ENCODE data around the gene BRI3BP. TPM values are rescaled to one million over a fixed set of nuclear protein-coding genes. Genes with fewer than 3 reads are reported as not detected.
"Not testable (repeated sequence)": the region's sequence is repeated elsewhere in the genome, so short reads cannot be mapped to it uniquely, and the experiment has no call there.

BRI3BP gene
- total and polyA plus RNA-seq, 4 donors, result 1.7 to 5.2 (median 3.4) TPM

- H3K27me3 ChIP-seq (ENCODE audit: control insufficient read depth in 1 of 2, insufficient read depth in 2 of 2, low read length in 1 of 2); H3K4me3 ChIP-seq (ENCODE audit: low read length in 2 of 2); H3K4me1 ChIP-seq (ENCODE audit: control insufficient read depth in 1 of 2, insufficient read depth in 2 of 2, low read length in 2 of 2); DNase-seq; ATAC-seq (ENCODE audit: low FRiP score); H3K9me3 ChIP-seq (ENCODE audit: control insufficient read depth, low read length); H3K27ac ChIP-seq (ENCODE audit: low read depth in 1 of 2, low read length in 2 of 2); H3K36me3 ChIP-seq (ENCODE audit: control insufficient read depth in 1 of 2, insufficient read depth in 2 of 2, low read length in 1 of 2); intact Hi-C loops (cut with DNase I): not testable (repeated sequence)
- WGBS, 2 donors, result 83 to 84% methylated on average over 4 of the region's 4 CpGs
Observed at GRCh38 chr12:125063522-125063921, 70.1 kb downstream of the BRI3BP start.

- DNase-seq, result no peak
- intact Hi-C loops (cut with DNase I), result no loop called here
- no peaks in the 10 kb centered on the region for H3K36me3 ChIP-seq (ENCODE audit: control insufficient read depth in 1 of 2, insufficient read depth in 2 of 2, low read length in 1 of 2)
- no peak for ATAC-seq (ENCODE audit: low FRiP score)
- no peak overlapping the region for H3K27ac ChIP-seq (ENCODE audit: low read depth in 1 of 2, low read length in 2 of 2)
- no peaks in the 10 kb centered on the region for H3K9me3 ChIP-seq (ENCODE audit: control insufficient read depth, low read length)
- no peak overlapping the region for H3K4me3 ChIP-seq (ENCODE audit: low read length in 2 of 2)
- WGBS, 2 donors, result 45 to 51% methylated on average over 5 of the region's 5 CpGs
- H3K27me3 ChIP-seq (ENCODE audit: control insufficient read depth in 1 of 2, insufficient read depth in 2 of 2, low read length in 1 of 2), result no peaks in the 10 kb centered on the region
- H3K4me1 ChIP-seq (ENCODE audit: control insufficient read depth in 1 of 2, insufficient read depth in 2 of 2, low read length in 2 of 2), result no peaks in the 10 kb centered on the region
Observed at GRCh38 chr12:125064492-125064891, 71.0 kb downstream of the BRI3BP start.

GRCh38 chr12:125065021-125065918 is 71.8 kb downstream of the BRI3BP start, which contains the start of gene AACS:
Gene AACS, plus strand, starts transcription at chr12:125065435. Its CDS starts 150 bp downstream, at chr12:125065585.
- peak; percentile 83 to 93 for DNase-seq
- Histone ChIP-seq H3K9me3 (ENCODE audit: control insufficient read depth, low read length) (no peaks in the 10 kb centered on the region), H3K27ac (ENCODE audit: low read depth in 1 of 2, low read length in 2 of 2) (no peak within 1 kb of the TSS), H3K36me3 (ENCODE audit: control insufficient read depth in 1 of 2, insufficient read depth in 2 of 2, low read length in 1 of 2) (no peaks in the 10 kb centered on the region), H3K27me3 (ENCODE audit: control insufficient read depth in 1 of 2, insufficient read depth in 2 of 2, low read length in 1 of 2) (no peaks in the 10 kb centered on the region), H3K4me3 (ENCODE audit: low read length in 2 of 2) (peak within 1 kb of the TSS; percentile 82 to 84), H3K4me1 (ENCODE audit: control insufficient read depth in 1 of 2, insufficient read depth in 2 of 2, low read length in 2 of 2) (no peaks in the 10 kb centered on the region)
- peak; percentile 97 for ATAC-seq (ENCODE audit: low FRiP score)
- intact Hi-C loops (cut with DNase I), result loop anchor here in 1 of 2 donors (1.0 kb wide), 1 partner anchor 16 kb away; no protein-coding TSS in a partner anchor
- WGBS, 2 donors, result 0% methylated on average over 65 to 80 of the region's 80 CpGs

GRCh38 chr12:125065919-125066570 is 72.6 kb downstream of the BRI3BP start:
- DNase-seq (no peak), ATAC-seq (ENCODE audit: low FRiP score) (peak; percentile 24)
- Histone ChIP-seq H3K4me1 (ENCODE audit: control insufficient read depth in 1 of 2, insufficient read depth in 2 of 2, low read length in 2 of 2) (no peaks in the 10 kb centered on the region), H3K27me3 (ENCODE audit: control insufficient read depth in 1 of 2, insufficient read depth in 2 of 2, low read length in 1 of 2) (no peaks in the 10 kb centered on the region), H3K36me3 (ENCODE audit: control insufficient read depth in 1 of 2, insufficient read depth in 2 of 2, low read length in 1 of 2) (no peaks in the 10 kb centered on the region), H3K9me3 (ENCODE audit: control insufficient read depth, low read length) (no peaks in the 10 kb centered on the region), H3K4me3 (ENCODE audit: low read length in 2 of 2) (peak overlapping the region; percentile 82 to 84), H3K27ac (ENCODE audit: low read depth in 1 of 2, low read length in 2 of 2) (no peak overlapping the region)
- 53% methylated on average over 18 of the region's 18 CpGs for WGBS, 2 donors
- intact Hi-C loops (cut with DNase I), result loop anchor here in 1 of 2 donors (1.0 kb wide), 1 partner anchor 17 kb away; no protein-coding TSS in a partner anchor

- Histone ChIP-seq H3K9me3 (ENCODE audit: control insufficient read depth, low read length) (no peaks in the 10 kb centered on the region), H3K27me3 (ENCODE audit: control insufficient read depth in 1 of 2, insufficient read depth in 2 of 2, low read length in 1 of 2) (no peaks in the 10 kb centered on the region), H3K4me1 (ENCODE audit: control insufficient read depth in 1 of 2, insufficient read depth in 2 of 2, low read length in 2 of 2) (no peaks in the 10 kb centered on the region), H3K27ac (ENCODE audit: low read depth in 1 of 2, low read length in 2 of 2) (no peak overlapping the region), H3K4me3 (ENCODE audit: low read length in 2 of 2) (no peak overlapping the region), H3K36me3 (ENCODE audit: control insufficient read depth in 1 of 2, insufficient read depth in 2 of 2, low read length in 1 of 2) (no peaks in the 10 kb centered on the region)
- DNase-seq (no peak), ATAC-seq (ENCODE audit: low FRiP score) (no peak)
- intact Hi-C loops (cut with DNase I), result no loop called here
- 71 to 79% methylated on average over 6 of the region's 6 CpGs for WGBS, 2 donors
Observed at GRCh38 chr12:125068391-125068790, 74.9 kb downstream of the BRI3BP start.

GRCh38 chr12:125069616-125070015 is 76.2 kb downstream of the BRI3BP start:
- Histone ChIP-seq H3K27me3 (ENCODE audit: control insufficient read depth in 1 of 2, insufficient read depth in 2 of 2, low read length in 1 of 2) (no peaks in the 10 kb centered on the region), H3K27ac (ENCODE audit: low read depth in 1 of 2, low read length in 2 of 2) (no peak overlapping the region), H3K4me3 (ENCODE audit: low read length in 2 of 2) (no peak overlapping the region), H3K36me3 (ENCODE audit: control insufficient read depth in 1 of 2, insufficient read depth in 2 of 2, low read length in 1 of 2) (no peaks in the 10 kb centered on the region), H3K4me1 (ENCODE audit: control insufficient read depth in 1 of 2, insufficient read depth in 2 of 2, low read length in 2 of 2) (no peaks in the 10 kb centered on the region), H3K9me3 (ENCODE audit: control insufficient read depth, low read length) (no peaks in the 10 kb centered on the region)
- intact Hi-C loops (cut with DNase I), result no loop called here
- no peak for DNase-seq
- WGBS, 2 donors, result 44 to 55% methylated on average over 8 of the region's 8 CpGs
- ATAC-seq (ENCODE audit: low FRiP score), result no peak

GRCh38 chr12:125070112-125070511 is 76.7 kb downstream of the BRI3BP start:
- DNase-seq (no peak), ATAC-seq (ENCODE audit: low FRiP score) (no peak)
- intact Hi-C loops (cut with DNase I), result no loop called here
- WGBS, 2 donors, result 89% methylated on average over 6 of the region's 6 CpGs
- H3K27me3 ChIP-seq (ENCODE audit: control insufficient read depth in 1 of 2, insufficient read depth in 2 of 2, low read length in 1 of 2), result no peaks in the 10 kb centered on the region
- no peak overlapping the region for H3K4me3 ChIP-seq (ENCODE audit: low read length in 2 of 2)
- no peaks in the 10 kb centered on the region for H3K36me3 ChIP-seq (ENCODE audit: control insufficient read depth in 1 of 2, insufficient read depth in 2 of 2, low read length in 1 of 2)
- no peaks in the 10 kb centered on the region for H3K9me3 ChIP-seq (ENCODE audit: control insufficient read depth, low read length)
- no peak overlapping the region for H3K27ac ChIP-seq (ENCODE audit: low read depth in 1 of 2, low read length in 2 of 2)
- H3K4me1 ChIP-seq (ENCODE audit: control insufficient read depth in 1 of 2, insufficient read depth in 2 of 2, low read length in 2 of 2), result no peaks in the 10 kb centered on the region

- Histone ChIP-seq H3K4me1 (ENCODE audit: control insufficient read depth in 1 of 2, insufficient read depth in 2 of 2, low read length in 2 of 2) (no peaks in the 10 kb centered on the region), H3K36me3 (ENCODE audit: control insufficient read depth in 1 of 2, insufficient read depth in 2 of 2, low read length in 1 of 2) (no peaks in the 10 kb centered on the region), H3K27me3 (ENCODE audit: control insufficient read depth in 1 of 2, insufficient read depth in 2 of 2, low read length in 1 of 2) (no peaks in the 10 kb centered on the region), H3K4me3 (ENCODE audit: low read length in 2 of 2) (no peak overlapping the region), H3K27ac (ENCODE audit: low read depth in 1 of 2, low read length in 2 of 2) (no peak overlapping the region), H3K9me3 (ENCODE audit: control insufficient read depth, low read length) (no peaks in the 10 kb centered on the region)
- no peak for ATAC-seq (ENCODE audit: low FRiP score)
- DNase-seq, result no peak
- intact Hi-C loops (cut with DNase I), result no loop called here
- 92% methylated on average over 11 of the region's 11 CpGs for WGBS, 2 donors
Observed at GRCh38 chr12:125070661-125071390, 77.4 kb downstream of the BRI3BP start.

Measured in aorta (tissue), 5 donors.